T-helper 2 cell treated with Interferon-gamma antibody and Interleukin-4, amounts not matched to agents 5 μg/mL and 100 μg/mL, for 36 hours (primary cell): ENCODE measurements around the gene PDPK1.

Experiments
- DNase-seq: peaks from one replicate; pipeline ENCODE4 v3.0.0; 2021; ENCODE audit warnings: low spot score
- H3K27ac Mint-ChIP-seq: one replicate; pipeline ENCODE4 v1.8.0; 2021; ENCODE audit warnings: mild to moderate bottlenecking, mixed read lengths
- H3K27me3 Mint-ChIP-seq: one replicate; pipeline ENCODE4 v1.8.0; 2021; ENCODE audit warnings: low read depth, mixed read lengths
- H3K36me3 Mint-ChIP-seq: one replicate; pipeline ENCODE4 v1.8.0; 2021; ENCODE audit warnings: low read depth, mixed read lengths
- H3K4me1 Mint-ChIP-seq: one replicate; pipeline ENCODE4 v1.8.0; 2021; ENCODE audit warnings: low read depth, mixed read lengths
- H3K4me3 Mint-ChIP-seq: one replicate; pipeline ENCODE4 v1.8.0; 2022; ENCODE audit warnings: mild to moderate bottlenecking, moderate library complexity, mixed read lengths
- H3K9me3 Mint-ChIP-seq: one replicate; pipeline ENCODE4 v1.8.0; 2021; ENCODE audit warnings: mixed read lengths

PDPK1 gene

GRCh38 chr16:2513405-2514332, 24.2 kb upstream of the PDPK1 start, which contains the start of gene ATP6V0C:
ATP6V0C (plus strand) TSS chr16:2513952; CDS start chr16:2514104, 152 bp downstream.
- peaks cover 29% of the 10 kb centered on the region for H3K4me1 Mint-ChIP-seq
- H3K9me3 Mint-ChIP-seq, result no peaks in the 10 kb centered on the region
- peaks cover 10% of the 10 kb centered on the region for H3K36me3 Mint-ChIP-seq
- H3K27me3 Mint-ChIP-seq, result no peaks in the 10 kb centered on the region
- H3K27ac Mint-ChIP-seq, result peak within 1 kb of the TSS; percentile 93
- H3K4me3 Mint-ChIP-seq, result peak within 1 kb of the TSS; percentile 89
- peak; percentile 91 for DNase-seq

- Mint-ChIP-seq H3K9me3 (no peaks in the 10 kb centered on the region), H3K36me3 (peaks cover 11% of the 10 kb centered on the region), H3K27me3 (no peaks in the 10 kb centered on the region), H3K27ac (peak overlapping the region; percentile 92), H3K4me1 (peaks cover 29% of the 10 kb centered on the region), H3K4me3 (peak overlapping the region; percentile 89)
- DNase-seq, result peak; percentile 42
Observed at GRCh38 chr16:2514333-2515179, 23.3 kb upstream of the PDPK1 start.

DNA sequence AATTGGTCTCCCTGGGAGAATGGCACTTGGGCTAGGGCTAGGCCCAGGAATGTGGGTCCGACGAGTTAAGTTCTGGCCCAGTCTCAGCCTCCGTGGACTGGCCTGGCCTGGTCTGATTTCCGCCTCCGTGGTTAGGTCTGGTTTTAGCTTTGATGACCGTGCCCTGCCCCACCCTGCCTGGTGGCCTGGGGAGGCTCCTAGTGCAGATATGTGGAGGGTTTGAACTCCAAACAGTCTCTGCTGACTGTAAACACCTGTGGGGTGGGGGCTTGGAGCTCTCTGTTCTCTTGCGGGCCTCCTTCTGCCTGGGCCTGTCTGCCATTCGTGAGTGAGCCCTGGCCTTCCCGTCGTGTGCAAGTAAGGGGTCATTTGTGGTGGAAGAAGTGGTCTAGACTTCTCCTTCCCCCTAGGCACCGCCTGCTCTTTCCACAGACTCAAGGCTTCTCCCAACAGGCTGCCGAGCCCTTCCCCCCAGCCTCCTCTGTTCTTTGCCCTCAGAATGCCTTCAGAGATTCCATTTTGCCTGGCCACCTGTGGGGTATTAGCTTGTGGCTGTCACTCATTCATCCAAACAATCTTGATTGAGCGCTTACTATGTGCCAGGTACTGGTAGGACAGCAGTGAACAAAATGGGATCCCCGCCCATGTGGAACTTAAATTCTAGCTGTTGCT, 22.5 kb upstream of the PDPK1 start:
- Mint-ChIP-seq H3K9me3 (no peaks in the 10 kb centered on the region), H3K4me3 (peak overlapping the region; percentile 89), H3K27ac (peak overlapping the region; percentile 92), H3K36me3 (peaks cover 14% of the 10 kb centered on the region), H3K27me3 (no peaks in the 10 kb centered on the region), H3K4me1 (peaks cover 33% of the 10 kb centered on the region)
- no peak for DNase-seq

DNA sequence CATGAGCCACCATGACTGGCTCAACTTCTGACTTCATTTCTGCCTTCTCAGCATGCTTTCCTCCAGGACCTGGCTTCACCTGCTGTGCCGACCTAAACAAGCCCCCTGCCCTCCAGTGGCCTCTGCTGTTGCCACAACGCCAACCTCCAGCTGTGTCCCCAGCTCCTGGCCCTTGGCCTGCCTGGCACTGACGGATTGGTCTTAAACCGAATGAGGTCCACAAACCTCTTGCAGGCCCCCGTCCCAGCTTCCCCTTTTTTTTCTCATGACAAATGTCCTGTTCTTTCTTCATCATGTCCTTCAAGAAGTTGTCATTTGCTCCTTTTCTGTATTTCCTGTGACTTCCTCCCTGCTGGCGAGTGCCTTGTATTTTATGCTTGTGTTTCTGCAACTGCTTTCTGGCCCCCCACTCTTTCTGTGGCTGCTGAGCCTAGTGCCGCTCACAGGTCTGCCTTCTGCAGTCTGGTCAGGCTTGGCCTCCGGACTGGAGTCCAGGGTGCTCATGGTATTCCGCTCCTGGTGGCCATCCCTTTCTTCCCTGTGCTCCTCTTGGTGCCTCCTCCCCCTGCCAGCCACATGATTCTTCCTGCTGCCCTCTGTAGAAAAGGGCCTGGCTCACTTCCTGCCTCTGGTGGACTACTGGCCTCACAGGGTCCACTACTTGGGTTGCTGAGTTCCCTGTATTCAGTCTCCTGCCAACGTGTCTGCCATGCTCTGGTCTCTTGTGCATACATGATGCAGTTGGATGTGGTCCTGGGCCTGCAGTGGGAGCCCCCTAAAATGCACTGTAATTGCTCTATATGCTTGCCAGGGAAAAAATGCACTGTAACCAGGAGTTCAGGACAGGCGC, 21.2 kb upstream of the PDPK1 start:
- H3K4me1 Mint-ChIP-seq, result peaks cover 38% of the 10 kb centered on the region
- peak overlapping the region; percentile 92 for H3K27ac Mint-ChIP-seq
- H3K36me3 Mint-ChIP-seq, result peaks cover 18% of the 10 kb centered on the region
- peak overlapping the region; percentile 89 for H3K4me3 Mint-ChIP-seq
- no peaks in the 10 kb centered on the region for H3K27me3 Mint-ChIP-seq
- no peaks in the 10 kb centered on the region for H3K9me3 Mint-ChIP-seq
- DNase-seq, result no peak

DNA sequence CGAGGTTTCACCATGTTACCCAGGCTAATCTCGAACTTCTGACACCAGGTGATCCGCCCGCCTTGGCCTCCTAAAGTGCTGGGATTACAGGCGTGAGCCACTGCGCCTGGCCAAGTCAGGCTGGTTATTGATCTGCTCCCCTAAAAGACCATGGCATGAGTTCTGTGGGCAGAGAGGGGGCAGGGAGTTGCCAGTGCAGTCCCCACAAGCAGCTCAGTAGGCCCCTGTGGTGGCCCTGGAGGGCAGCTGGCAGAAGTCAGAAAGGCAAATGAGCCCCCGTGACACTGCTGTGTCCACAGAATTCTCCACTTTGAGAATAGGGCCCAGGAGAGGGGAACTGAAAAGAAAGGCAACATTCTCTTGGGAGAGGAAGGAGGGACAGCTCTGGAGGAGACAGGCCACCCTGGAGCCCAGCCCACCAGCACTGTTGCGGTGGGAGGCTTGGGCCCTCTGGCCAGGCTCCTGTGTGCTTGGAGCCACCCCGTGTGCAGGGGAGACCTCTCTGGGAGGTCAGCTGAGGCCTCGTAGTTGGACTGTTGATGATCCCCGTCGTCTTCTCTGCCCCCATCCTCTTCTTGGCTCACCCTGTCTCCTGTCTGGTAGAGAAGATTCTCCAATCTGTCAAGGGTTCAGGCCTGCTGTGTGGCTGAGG, 19.7 kb upstream of the PDPK1 start:
- H3K27ac Mint-ChIP-seq, result no peak overlapping the region
- H3K36me3 Mint-ChIP-seq, result peaks cover 18% of the 10 kb centered on the region
- DNase-seq, result no peak
- peaks cover 33% of the 10 kb centered on the region for H3K4me1 Mint-ChIP-seq
- H3K27me3 Mint-ChIP-seq, result no peaks in the 10 kb centered on the region
- H3K4me3 Mint-ChIP-seq, result peak overlapping the region; percentile 30
- H3K9me3 Mint-ChIP-seq, result no peaks in the 10 kb centered on the region

DNA sequence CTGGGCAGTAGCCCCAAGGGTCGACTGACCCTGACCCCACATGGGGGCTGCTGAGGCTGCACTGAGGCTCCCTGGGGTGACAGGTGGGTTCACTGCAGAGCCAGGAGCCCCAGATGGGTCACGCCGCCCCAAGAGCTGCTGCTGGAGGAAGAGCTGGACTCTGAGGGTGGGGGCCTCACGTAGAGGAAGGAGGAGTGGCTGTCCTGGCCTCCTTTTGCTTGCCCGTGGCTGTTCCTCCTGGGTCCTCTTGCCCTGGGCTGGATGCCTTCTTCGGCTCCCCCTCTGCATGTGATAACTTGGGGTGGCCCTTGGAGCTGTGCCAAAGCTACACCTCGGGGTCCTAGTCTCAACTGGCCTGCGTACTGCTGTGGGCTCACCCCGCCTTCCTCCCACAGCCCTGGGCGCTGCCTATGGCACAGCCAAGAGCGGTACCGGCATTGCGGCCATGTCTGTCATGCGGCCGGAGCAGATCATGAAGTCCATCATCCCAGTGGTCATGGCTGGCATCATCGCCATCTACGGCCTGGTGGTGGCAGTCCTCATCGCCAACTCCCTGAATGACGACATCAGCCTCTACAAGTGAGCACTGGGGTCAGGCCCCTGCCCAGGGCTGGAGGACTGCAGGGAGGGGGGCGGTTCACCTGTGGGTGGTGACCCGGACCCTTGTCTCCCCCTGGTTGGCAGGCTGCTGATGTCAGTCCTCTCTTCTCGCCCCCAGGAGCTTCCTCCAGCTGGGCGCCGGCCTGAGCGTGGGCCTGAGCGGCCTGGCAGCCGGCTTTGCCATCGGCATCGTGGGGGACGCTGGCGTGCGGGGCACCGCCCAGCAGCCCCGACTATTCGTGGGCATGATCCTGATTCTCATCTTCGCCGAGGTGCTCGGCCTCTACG, 18.8 kb upstream of the PDPK1 start:
- peak overlapping the region; percentile 92 for H3K27ac Mint-ChIP-seq
- H3K4me1 Mint-ChIP-seq, result peaks cover 31% of the 10 kb centered on the region
- H3K9me3 Mint-ChIP-seq, result no peaks in the 10 kb centered on the region
- no peaks in the 10 kb centered on the region for H3K27me3 Mint-ChIP-seq
- peak overlapping the region; percentile 74 for H3K4me3 Mint-ChIP-seq
- DNase-seq, result no peak
- H3K36me3 Mint-ChIP-seq, result peaks cover 22% of the 10 kb centered on the region

DNA sequence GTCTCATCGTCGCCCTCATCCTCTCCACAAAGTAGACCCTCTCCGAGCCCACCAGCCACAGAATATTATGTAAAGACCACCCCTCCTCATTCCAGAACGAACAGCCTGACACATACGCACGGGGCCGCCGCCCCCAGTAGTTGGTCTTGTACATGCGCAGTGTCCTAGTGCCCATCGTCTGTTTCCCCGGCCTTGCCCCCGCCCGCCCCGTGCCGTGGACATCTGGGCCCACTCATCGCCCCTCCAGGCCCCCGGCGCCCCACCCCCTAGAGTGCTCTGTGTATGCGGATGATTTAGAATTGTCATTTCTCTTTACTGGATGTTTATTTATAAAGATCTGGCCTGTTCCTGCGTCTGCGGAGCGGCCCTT, 18.1 kb upstream of the PDPK1 start:
- peak overlapping the region; percentile 74 for H3K4me3 Mint-ChIP-seq
- peaks cover 26% of the 10 kb centered on the region for H3K36me3 Mint-ChIP-seq
- peak overlapping the region; percentile 92 for H3K27ac Mint-ChIP-seq
- H3K4me1 Mint-ChIP-seq, result peaks cover 29% of the 10 kb centered on the region
- no peaks in the 10 kb centered on the region for H3K27me3 Mint-ChIP-seq
- DNase-seq, result no peak
- H3K9me3 Mint-ChIP-seq, result no peaks in the 10 kb centered on the region

GRCh38 chr16:2520097-2520783, 17.6 kb upstream of the PDPK1 start, which contains the start of gene AMDHD2:
AMDHD2 (plus strand) TSS chr16:2520371; CDS start chr16:2520459, 88 bp downstream.
- Mint-ChIP-seq H3K4me1 (peaks cover 24% of the 10 kb centered on the region), H3K27ac (peak within 1 kb of the TSS; percentile 92), H3K9me3 (no peaks in the 10 kb centered on the region), H3K4me3 (peak within 1 kb of the TSS; percentile 85), H3K36me3 (peaks cover 28% of the 10 kb centered on the region), H3K27me3 (no peaks in the 10 kb centered on the region)
- peak; percentile 85 for DNase-seq

GRCh38 chr16:2520784-2521531, 16.9 kb upstream of the PDPK1 start:
- DNase-seq, result no peak
- H3K4me1 Mint-ChIP-seq, result peaks cover 18% of the 10 kb centered on the region
- peak overlapping the region; percentile 85 for H3K4me3 Mint-ChIP-seq
- peaks cover 29% of the 10 kb centered on the region for H3K36me3 Mint-ChIP-seq
- H3K27me3 Mint-ChIP-seq, result no peaks in the 10 kb centered on the region
- H3K9me3 Mint-ChIP-seq, result no peaks in the 10 kb centered on the region
- H3K27ac Mint-ChIP-seq, result peak overlapping the region; percentile 91

DNA sequence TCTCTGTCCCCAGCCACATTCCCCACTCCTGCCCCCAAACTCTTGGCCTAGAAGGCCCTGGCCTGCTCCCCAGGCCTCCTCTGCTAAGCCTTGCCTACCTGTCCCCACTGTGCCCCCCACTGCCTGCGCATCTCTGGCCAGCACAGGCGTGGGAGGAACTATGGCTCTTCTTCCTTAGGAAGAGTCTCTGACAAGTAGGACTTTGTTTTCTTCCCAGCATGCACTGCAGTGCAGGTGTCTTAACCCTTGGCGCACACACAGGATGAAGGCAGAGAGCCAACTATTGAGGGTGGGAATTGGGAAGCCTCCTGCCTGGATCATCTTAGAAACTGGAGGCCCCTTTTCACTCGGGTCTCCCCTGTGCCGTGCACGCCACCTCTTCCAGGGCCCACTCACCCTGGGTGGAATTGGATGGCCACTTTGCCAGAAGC, 14.0 kb upstream of the PDPK1 start:
- H3K27me3 Mint-ChIP-seq, result no peaks in the 10 kb centered on the region
- no peaks in the 10 kb centered on the region for H3K9me3 Mint-ChIP-seq
- peaks cover 21% of the 10 kb centered on the region for H3K36me3 Mint-ChIP-seq
- peaks cover 9% of the 10 kb centered on the region for H3K4me1 Mint-ChIP-seq
- no peak overlapping the region for H3K27ac Mint-ChIP-seq
- no peak for DNase-seq
- no peak overlapping the region for H3K4me3 Mint-ChIP-seq

GRCh38 chr16:2524339-2524938, 13.4 kb upstream of the PDPK1 start:
- no peaks in the 10 kb centered on the region for H3K9me3 Mint-ChIP-seq
- no peaks in the 10 kb centered on the region for H3K27me3 Mint-ChIP-seq
- peak overlapping the region; percentile 5 for H3K27ac Mint-ChIP-seq
- H3K4me3 Mint-ChIP-seq, result no peak overlapping the region
- peaks cover 9% of the 10 kb centered on the region for H3K4me1 Mint-ChIP-seq
- H3K36me3 Mint-ChIP-seq, result peaks cover 21% of the 10 kb centered on the region
- no peak for DNase-seq
